ENCODE data around the gene HCRTR1.
A peak's percentile ranks its signal among the peaks of the same experiment; 100 is the strongest.

HCRTR1 gene

DNA sequence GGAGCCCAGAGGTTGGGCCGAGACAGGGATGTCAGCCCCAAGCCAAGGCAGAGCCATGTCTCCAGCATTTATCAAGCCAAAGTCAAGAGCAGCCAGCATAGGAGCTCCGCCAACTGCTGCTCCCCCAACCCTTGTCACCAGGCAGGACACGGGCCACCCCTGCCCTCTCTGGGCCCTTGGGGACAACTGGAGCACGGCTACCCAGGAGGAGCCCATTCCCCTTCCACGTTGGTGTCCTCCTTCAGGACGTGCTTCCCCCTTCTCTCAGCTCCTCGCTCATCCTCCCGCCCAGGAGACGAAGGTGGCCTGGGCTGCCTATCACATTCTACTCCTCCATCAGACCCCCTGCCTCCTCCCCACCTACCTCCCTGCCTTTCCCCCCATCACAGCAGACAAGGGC lies 47.0 kb downstream of the HCRTR1 start:
- Histone ChIP-seq H2AK5ac (ENCODE audit: low read depth, low read length) (peak overlapping the region; percentile 80), H3K27ac (replicated peaks; ENCODE audit: low read length) (no peak overlapping the region), H3K14ac (ENCODE audit: low read length) (no peak overlapping the region), H3K4me2 (ENCODE audit: insufficient read depth, low read length, poor library complexity, severe bottlenecking) (no peak overlapping the region), H3K18ac (ENCODE audit: low read length) (no peak overlapping the region), H3K79me1 (ENCODE audit: low read depth, low read length) (no peaks in the 10 kb centered on the region), H3K9ac (ENCODE audit: low read depth, low read length, poor library complexity) (no peak overlapping the region), H2BK15ac (ENCODE audit: low read length) (no peak overlapping the region), H2AFZ (ENCODE audit: low read length) (no peak overlapping the region), H3K9me3 (replicated peaks in 1 of 2; ENCODE audit: control insufficient read depth in 2 of 2, insufficient read depth in 1 of 2, low read depth in 1 of 2, low read length in 2 of 2) (no peaks in the 10 kb centered on the region), H2BK12ac (ENCODE audit: low read length) (no peak overlapping the region), H3K4me3 (ENCODE audit: low read length in 2 of 2) (no peak overlapping the region), H3K36me3 (replicated peaks in 1 of 2; ENCODE audit: control insufficient read depth in 2 of 2, insufficient read depth in 2 of 2, low read length in 2 of 2) (no peaks in the 10 kb centered on the region), H4K91ac (ENCODE audit: low read depth, low read length, poor library complexity) (no peak overlapping the region), H2BK5ac (ENCODE audit: low read length) (no peak overlapping the region), H3K23ac (ENCODE audit: low read depth, low read length, poor library complexity) (no peak overlapping the region), H3K27me3 (ENCODE audit: control insufficient read depth in 3 of 3, insufficient read depth in 3 of 3, low read depth in 1 of 3, low read length in 3 of 3) (peaks cover 0 to 65% (median 0%) of the 10 kb centered on the region in 3 experiments), H3K4me1 (ENCODE audit: control insufficient read depth in 2 of 2, insufficient read depth in 1 of 2, low read depth in 1 of 2, low read length in 2 of 2) (no peaks in the 10 kb centered on the region), H3K4ac (ENCODE audit: low read length) (no peak overlapping the region), H2BK120ac (ENCODE audit: low read depth, low read length) (no peak overlapping the region), H4K8ac (ENCODE audit: low read depth, low read length) (no peak overlapping the region)
- no CpG with 5 or more reads among the region's 9 CpGs for WGBS, 2 donors (ENCODE audit: extremely low coverage in 2 of 2, insufficient read length in 2 of 2, insufficient replicate concordance in 1 of 2)
- no peak for DNase-seq (ENCODE audit: low spot score)

DNA sequence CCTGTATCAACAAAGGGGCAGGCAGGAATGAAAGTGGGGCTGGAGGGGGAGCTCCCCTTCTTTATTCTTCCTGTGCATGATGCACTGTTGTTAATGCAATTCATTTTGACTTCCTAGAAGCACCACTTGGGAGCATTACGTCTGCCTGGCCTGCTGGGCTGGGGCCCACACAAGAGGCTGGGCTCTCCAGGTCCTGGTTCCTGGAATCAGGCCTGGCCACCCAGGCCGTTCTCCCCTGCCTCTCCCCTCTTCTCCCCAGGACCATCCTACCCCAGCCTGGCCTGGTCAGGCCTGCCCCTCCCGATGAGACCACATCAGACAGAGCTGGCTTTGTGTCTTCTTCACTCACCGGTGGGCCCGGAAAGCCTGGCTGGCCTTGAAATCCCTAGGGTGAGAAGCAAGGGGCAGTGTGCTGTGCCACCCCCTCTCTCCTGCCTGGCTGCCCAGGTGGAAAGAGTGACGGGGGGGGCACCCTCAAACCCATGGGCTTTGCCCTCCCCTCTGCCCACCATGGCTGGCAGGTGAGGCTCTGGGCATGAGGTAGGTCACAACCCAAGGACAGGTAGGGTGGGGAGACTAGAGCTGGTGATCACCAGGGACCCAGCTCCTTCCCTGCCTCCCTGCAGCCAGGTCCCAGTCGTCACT lies 47.9 kb downstream of the HCRTR1 start:
- H3K23ac ChIP-seq (ENCODE audit: low read depth, low read length, poor library complexity), result no peak overlapping the region
- no CpG with 5 or more reads among the region's 7 CpGs for WGBS, 2 donors (ENCODE audit: extremely low coverage in 2 of 2, insufficient read length in 2 of 2, insufficient replicate concordance in 1 of 2)

DNA sequence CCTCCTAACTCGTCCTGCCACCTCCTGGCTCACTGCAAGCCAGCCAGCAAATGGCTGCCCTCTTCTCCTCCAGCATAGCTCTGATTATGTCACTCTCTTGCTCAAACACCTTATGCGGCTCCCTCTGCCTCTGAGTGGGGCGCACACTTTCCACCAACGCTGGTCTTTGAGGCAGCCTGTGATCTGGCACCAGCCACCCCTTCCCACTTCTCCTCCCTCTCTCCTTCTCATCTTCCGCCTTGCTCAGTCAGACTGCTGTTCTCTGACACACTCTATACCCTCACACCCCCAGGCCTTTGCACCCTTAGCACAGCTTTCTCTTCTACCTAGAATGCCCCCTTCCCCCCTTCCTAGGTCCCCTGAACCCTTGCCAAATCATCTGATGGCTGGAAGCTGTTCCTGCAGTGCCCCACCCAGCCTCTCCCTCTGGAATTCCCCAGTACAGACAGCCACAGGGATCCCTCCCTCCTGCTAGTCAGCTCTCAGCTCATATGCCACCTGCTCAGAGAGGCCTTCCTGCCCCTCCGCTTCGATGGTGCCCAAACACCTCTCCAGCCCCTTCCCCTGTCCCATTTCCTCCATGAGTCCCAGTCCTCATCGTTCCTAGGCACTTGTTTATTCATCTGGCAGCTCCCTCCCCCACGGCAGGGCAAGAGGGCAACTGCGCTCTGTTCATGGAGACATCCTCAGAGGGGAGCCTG lies 48.9 kb downstream of the HCRTR1 start:
- no peak overlapping the region for H3K23ac ChIP-seq (ENCODE audit: low read depth, low read length, poor library complexity)
- H3K27ac ChIP-seq (replicated peaks; ENCODE audit: low read length), result no peak overlapping the region
- peaks cover 0 to 3% of the 10 kb centered on the region in 2 donors for H3K4me1 ChIP-seq (ENCODE audit: control insufficient read depth in 2 of 2, insufficient read depth in 1 of 2, low read depth in 1 of 2, low read length in 2 of 2)
- no peak overlapping the region for H3K4ac ChIP-seq (ENCODE audit: low read length)
- no peak overlapping the region for H3K14ac ChIP-seq (ENCODE audit: low read length)
- H3K27me3 ChIP-seq (ENCODE audit: control insufficient read depth in 3 of 3, insufficient read depth in 3 of 3, low read depth in 1 of 3, low read length in 3 of 3), result peaks cover 0 to 80% (median 0%) of the 10 kb centered on the region in 3 experiments
- no CpG with 5 or more reads among the region's 10 CpGs for WGBS, 2 donors (ENCODE audit: extremely low coverage in 2 of 2, insufficient read length in 2 of 2, insufficient replicate concordance in 1 of 2)
- H4K8ac ChIP-seq (ENCODE audit: low read depth, low read length), result no peak overlapping the region
- no peaks in the 10 kb centered on the region for H3K79me1 ChIP-seq (ENCODE audit: low read depth, low read length)
- H3K9ac ChIP-seq (ENCODE audit: low read depth, low read length, poor library complexity), result no peak overlapping the region
- H2BK120ac ChIP-seq (ENCODE audit: low read depth, low read length), result no peak overlapping the region
- no peaks in the 10 kb centered on the region for H3K9me3 ChIP-seq (replicated peaks in 1 of 2; ENCODE audit: control insufficient read depth in 2 of 2, insufficient read depth in 1 of 2, low read depth in 1 of 2, low read length in 2 of 2)
- no peak for DNase-seq (ENCODE audit: low spot score)
- no peak overlapping the region for H3K4me3 ChIP-seq (ENCODE audit: low read length in 2 of 2)
- H2AFZ ChIP-seq (ENCODE audit: low read length), result no peak overlapping the region
- H2BK5ac ChIP-seq (ENCODE audit: low read length), result no peak overlapping the region
- H3K36me3 ChIP-seq (replicated peaks in 1 of 2; ENCODE audit: control insufficient read depth in 2 of 2, insufficient read depth in 2 of 2, low read length in 2 of 2), result no peaks in the 10 kb centered on the region
- H4K91ac ChIP-seq (ENCODE audit: low read depth, low read length, poor library complexity), result no peak overlapping the region
- H2BK15ac ChIP-seq (ENCODE audit: low read length), result no peak overlapping the region
- no peak overlapping the region for H2BK12ac ChIP-seq (ENCODE audit: low read length)
- H3K4me2 ChIP-seq (ENCODE audit: insufficient read depth, low read length, poor library complexity, severe bottlenecking), result no peak overlapping the region
- no peak overlapping the region for H2AK5ac ChIP-seq (ENCODE audit: low read depth, low read length)
- no peak overlapping the region for H3K18ac ChIP-seq (ENCODE audit: low read length)

More for the DNA sequence above, 47.9 kb downstream of the HCRTR1 start:
- no peak overlapping the region for H3K4ac ChIP-seq (ENCODE audit: low read length)
- H3K9ac ChIP-seq (ENCODE audit: low read depth, low read length, poor library complexity), result peak overlapping the region; percentile 64
- H3K4me3 ChIP-seq (ENCODE audit: low read length in 2 of 2), result no peak overlapping the region
- no peak overlapping the region for H3K14ac ChIP-seq (ENCODE audit: low read length)
- H2AK5ac ChIP-seq (ENCODE audit: low read depth, low read length), result peak overlapping the region; percentile 80
- H2AFZ ChIP-seq (ENCODE audit: low read length), result no peak overlapping the region
- H4K91ac ChIP-seq (ENCODE audit: low read depth, low read length, poor library complexity), result no peak overlapping the region
- no peak overlapping the region for H2BK5ac ChIP-seq (ENCODE audit: low read length)
- H3K27ac ChIP-seq (replicated peaks; ENCODE audit: low read length), result no peak overlapping the region
- H4K8ac ChIP-seq (ENCODE audit: low read depth, low read length), result no peak overlapping the region
- H2BK15ac ChIP-seq (ENCODE audit: low read length), result peak overlapping the region; percentile 38
- no peaks in the 10 kb centered on the region for H3K79me1 ChIP-seq (ENCODE audit: low read depth, low read length)
- H3K36me3 ChIP-seq (replicated peaks in 1 of 2; ENCODE audit: control insufficient read depth in 2 of 2, insufficient read depth in 2 of 2, low read length in 2 of 2), result no peaks in the 10 kb centered on the region
- peaks cover 0 to 74% (median 0%) of the 10 kb centered on the region in 3 experiments for H3K27me3 ChIP-seq (ENCODE audit: control insufficient read depth in 3 of 3, insufficient read depth in 3 of 3, low read depth in 1 of 3, low read length in 3 of 3)
- H3K4me1 ChIP-seq (ENCODE audit: control insufficient read depth in 2 of 2, insufficient read depth in 1 of 2, low read depth in 1 of 2, low read length in 2 of 2), result peaks cover 0 to 2% of the 10 kb centered on the region in 2 donors
- no peak overlapping the region for H2BK12ac ChIP-seq (ENCODE audit: low read length)
- H2BK120ac ChIP-seq (ENCODE audit: low read depth, low read length), result no peak overlapping the region
- no peaks in the 10 kb centered on the region for H3K9me3 ChIP-seq (replicated peaks in 1 of 2; ENCODE audit: control insufficient read depth in 2 of 2, insufficient read depth in 1 of 2, low read depth in 1 of 2, low read length in 2 of 2)
- no peak overlapping the region for H3K18ac ChIP-seq (ENCODE audit: low read length)
- no peak overlapping the region for H3K4me2 ChIP-seq (ENCODE audit: insufficient read depth, low read length, poor library complexity, severe bottlenecking)
- no peak for DNase-seq (ENCODE audit: low spot score)

DNA sequence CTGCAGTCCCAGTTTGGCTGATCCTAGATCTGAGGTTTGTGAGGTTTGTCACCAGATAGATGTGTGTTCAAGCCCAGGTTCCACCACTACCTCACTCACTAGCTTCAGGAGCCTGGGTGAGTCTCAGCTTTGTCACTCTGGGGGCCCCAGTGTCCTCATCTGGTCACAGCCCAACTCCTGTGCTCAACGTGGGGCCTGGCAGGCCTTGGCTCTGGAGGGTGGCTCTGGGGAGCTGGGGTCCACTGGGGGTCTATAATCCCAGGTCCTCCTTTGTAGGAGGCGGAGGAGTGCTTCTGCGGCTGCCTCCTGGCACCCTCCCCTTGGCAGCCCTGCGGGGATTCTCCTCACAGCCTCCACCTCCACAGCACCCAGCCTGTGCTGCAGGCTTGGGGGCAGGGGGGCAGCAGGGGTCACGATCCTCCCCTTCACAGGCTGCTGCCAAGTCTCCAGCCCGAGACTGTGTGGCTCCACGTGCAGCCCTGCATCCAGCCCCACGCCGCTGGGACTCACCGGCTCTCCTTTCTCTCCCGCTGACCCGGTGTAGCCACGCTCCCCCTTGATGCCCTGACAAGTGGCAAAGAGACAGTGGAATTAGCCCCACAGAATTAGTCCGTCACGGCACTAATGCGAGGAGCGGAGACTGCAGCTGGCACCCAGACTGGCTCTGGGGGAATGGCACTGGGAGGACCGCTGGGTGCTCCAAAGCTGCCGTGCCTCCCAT lies 49.7 kb downstream of the HCRTR1 start:
- peaks cover 0 to 82% (median 0%) of the 10 kb centered on the region in 3 experiments for H3K27me3 ChIP-seq (ENCODE audit: control insufficient read depth in 3 of 3, insufficient read depth in 3 of 3, low read depth in 1 of 3, low read length in 3 of 3)
- no peak overlapping the region for H2BK120ac ChIP-seq (ENCODE audit: low read depth, low read length)
- no peak overlapping the region for H3K4ac ChIP-seq (ENCODE audit: low read length)
- no peak for DNase-seq (ENCODE audit: low spot score)
- no peak overlapping the region for H2AFZ ChIP-seq (ENCODE audit: low read length)
- H3K4me3 ChIP-seq (ENCODE audit: low read length in 2 of 2), result no peak overlapping the region
- no peaks in the 10 kb centered on the region for H3K9me3 ChIP-seq (replicated peaks in 1 of 2; ENCODE audit: control insufficient read depth in 2 of 2, insufficient read depth in 1 of 2, low read depth in 1 of 2, low read length in 2 of 2)
- no peak overlapping the region for H3K27ac ChIP-seq (replicated peaks; ENCODE audit: low read length)
- no peak overlapping the region for H2BK5ac ChIP-seq (ENCODE audit: low read length)
- peak overlapping the region; percentile 68 for H3K23ac ChIP-seq (ENCODE audit: low read depth, low read length, poor library complexity)
- peak overlapping the region; percentile 44 for H3K18ac ChIP-seq (ENCODE audit: low read length)
- H3K14ac ChIP-seq (ENCODE audit: low read length), result no peak overlapping the region
- no CpG with 5 or more reads among the region's 19 CpGs for WGBS, 2 donors (ENCODE audit: extremely low coverage in 2 of 2, insufficient read length in 2 of 2, insufficient replicate concordance in 1 of 2)
- peak overlapping the region; percentile 9 for H2BK15ac ChIP-seq (ENCODE audit: low read length)
- no peaks in the 10 kb centered on the region for H3K36me3 ChIP-seq (replicated peaks in 1 of 2; ENCODE audit: control insufficient read depth in 2 of 2, insufficient read depth in 2 of 2, low read length in 2 of 2)
- H3K4me1 ChIP-seq (ENCODE audit: control insufficient read depth in 2 of 2, insufficient read depth in 1 of 2, low read depth in 1 of 2, low read length in 2 of 2), result peaks cover 0 to 3% of the 10 kb centered on the region in 2 donors
- no peak overlapping the region for H2AK5ac ChIP-seq (ENCODE audit: low read depth, low read length)
- no peaks in the 10 kb centered on the region for H3K79me1 ChIP-seq (ENCODE audit: low read depth, low read length)
- no peak overlapping the region for H4K91ac ChIP-seq (ENCODE audit: low read depth, low read length, poor library complexity)
- peak overlapping the region; percentile 77 for H4K8ac ChIP-seq (ENCODE audit: low read depth, low read length)
- peak overlapping the region; percentile 70 for H3K9ac ChIP-seq (ENCODE audit: low read depth, low read length, poor library complexity)
- H2BK12ac ChIP-seq (ENCODE audit: low read length), result no peak overlapping the region
- H3K4me2 ChIP-seq (ENCODE audit: insufficient read depth, low read length, poor library complexity, severe bottlenecking), result no peak overlapping the region

Measured in neuronal stem cell (in vitro differentiated cells).